Measurements from ENCODE around the gene CFAP299. TPM values are rescaled to one million over a fixed set of nuclear protein-coding genes. Genes with fewer than 3 reads are reported as not detected.

Gene CFAP299
- total RNA-seq, 1 experiment from 2014 or later: not detected

GRCh38 chr4:80542747-80543146 lies 207.2 kb downstream of the CFAP299 start:
- Histone ChIP-seq H3K4me3 (ENCODE audit: low read length) (no peak overlapping the region), H3K9me3 (ENCODE audit: low read length) (no peaks in the 10 kb centered on the region), H4K20me1 (ENCODE audit: insufficient read depth, low read depth, low read length) (no peaks in the 10 kb centered on the region), H3K4me1 (ENCODE audit: low read length) (peaks cover 19% of the 10 kb centered on the region), H3K36me3 (ENCODE audit: insufficient read depth, low read length) (no peaks in the 10 kb centered on the region), H3K27me3 (ENCODE audit: low read length) (no peaks in the 10 kb centered on the region), H3K9me2 (replicated peaks; ENCODE audit: insufficient read depth, low read length) (no peaks in the 10 kb centered on the region), H3K4me2 (ENCODE audit: low read depth, low read length, poor library complexity, severe bottlenecking) (no peak overlapping the region), H3K79me2 (ENCODE audit: low read length) (no peaks in the 10 kb centered on the region), H2AFZ (ENCODE audit: low read length) (no peak overlapping the region), H3K27ac (ENCODE audit: low read length) (no peak overlapping the region), H3K9ac (ENCODE audit: low read length) (no peak overlapping the region)
- DNase-seq: no peak

GRCh38 chr4:80560337-80560736 lies 224.8 kb downstream of the CFAP299 start:
- Histone ChIP-seq H3K9ac (ENCODE audit: low read length) (no peak overlapping the region), H3K27ac (ENCODE audit: low read length) (no peak overlapping the region), H4K20me1 (ENCODE audit: insufficient read depth, low read depth, low read length) (no peaks in the 10 kb centered on the region), H3K9me2 (replicated peaks; ENCODE audit: insufficient read depth, low read length) (no peaks in the 10 kb centered on the region), H2AFZ (ENCODE audit: low read length) (no peak overlapping the region), H3K4me2 (ENCODE audit: low read depth, low read length, poor library complexity, severe bottlenecking) (no peak overlapping the region), H3K36me3 (ENCODE audit: insufficient read depth, low read length) (no peaks in the 10 kb centered on the region), H3K79me2 (ENCODE audit: low read length) (no peaks in the 10 kb centered on the region), H3K27me3 (ENCODE audit: low read length) (no peaks in the 10 kb centered on the region), H3K4me1 (ENCODE audit: low read length) (no peaks in the 10 kb centered on the region), H3K9me3 (ENCODE audit: low read length) (no peaks in the 10 kb centered on the region), H3K4me3 (ENCODE audit: low read length) (no peak overlapping the region)
- no peak for DNase-seq

GRCh38 chr4:80566203-80566872 lies 230.8 kb downstream of the CFAP299 start:
- no peaks in the 10 kb centered on the region for H3K9me2 ChIP-seq (replicated peaks; ENCODE audit: insufficient read depth, low read length)
- H3K27me3 ChIP-seq (ENCODE audit: low read length): no peaks in the 10 kb centered on the region
- H3K79me2 ChIP-seq (ENCODE audit: low read length): no peaks in the 10 kb centered on the region
- H3K4me2 ChIP-seq (ENCODE audit: low read depth, low read length, poor library complexity, severe bottlenecking): no peak overlapping the region
- H3K27ac ChIP-seq (ENCODE audit: low read length): no peak overlapping the region
- no peaks in the 10 kb centered on the region for H3K9me3 ChIP-seq (ENCODE audit: low read length)
- no peak overlapping the region for H3K9ac ChIP-seq (ENCODE audit: low read length)
- H3K4me1 ChIP-seq (ENCODE audit: low read length): no peaks in the 10 kb centered on the region
- no peaks in the 10 kb centered on the region for H3K36me3 ChIP-seq (ENCODE audit: insufficient read depth, low read length)
- no peaks in the 10 kb centered on the region for H4K20me1 ChIP-seq (ENCODE audit: insufficient read depth, low read depth, low read length)
- DNase-seq: no peak
- no peak overlapping the region for H2AFZ ChIP-seq (ENCODE audit: low read length)
- H3K4me3 ChIP-seq (ENCODE audit: low read length): no peak overlapping the region

GRCh38 chr4:80568891-80569290 lies 233.4 kb downstream of the CFAP299 start:
- Histone ChIP-seq H3K9me2 (replicated peaks; ENCODE audit: insufficient read depth, low read length) (no peaks in the 10 kb centered on the region), H3K4me2 (ENCODE audit: low read depth, low read length, poor library complexity, severe bottlenecking) (no peak overlapping the region), H3K4me1 (ENCODE audit: low read length) (no peaks in the 10 kb centered on the region), H3K27me3 (ENCODE audit: low read length) (no peaks in the 10 kb centered on the region), H2AFZ (ENCODE audit: low read length) (no peak overlapping the region), H3K9me3 (ENCODE audit: low read length) (no peaks in the 10 kb centered on the region), H3K4me3 (ENCODE audit: low read length) (no peak overlapping the region), H3K36me3 (ENCODE audit: insufficient read depth, low read length) (no peaks in the 10 kb centered on the region), H3K9ac (ENCODE audit: low read length) (no peak overlapping the region), H3K79me2 (ENCODE audit: low read length) (no peaks in the 10 kb centered on the region), H4K20me1 (ENCODE audit: insufficient read depth, low read depth, low read length) (no peaks in the 10 kb centered on the region), H3K27ac (ENCODE audit: low read length) (no peak overlapping the region)
- DNase-seq: no peak

GRCh38 chr4:80576796-80577195 lies 241.3 kb downstream of the CFAP299 start:
- Histone ChIP-seq H3K27me3 (ENCODE audit: low read length) (no peaks in the 10 kb centered on the region), H3K27ac (ENCODE audit: low read length) (no peak overlapping the region), H3K36me3 (ENCODE audit: insufficient read depth, low read length) (no peaks in the 10 kb centered on the region), H2AFZ (ENCODE audit: low read length) (no peak overlapping the region), H3K79me2 (ENCODE audit: low read length) (no peaks in the 10 kb centered on the region), H3K4me3 (ENCODE audit: low read length) (no peak overlapping the region), H3K9me2 (replicated peaks; ENCODE audit: insufficient read depth, low read length) (no peaks in the 10 kb centered on the region), H4K20me1 (ENCODE audit: insufficient read depth, low read depth, low read length) (no peaks in the 10 kb centered on the region), H3K4me2 (ENCODE audit: low read depth, low read length, poor library complexity, severe bottlenecking) (no peak overlapping the region), H3K9me3 (ENCODE audit: low read length) (no peaks in the 10 kb centered on the region), H3K4me1 (ENCODE audit: low read length) (peaks cover 6% of the 10 kb centered on the region), H3K9ac (ENCODE audit: low read length) (no peak overlapping the region)
- DNase-seq: peak; percentile 42

GRCh38 chr4:80578001-80578400 lies 242.5 kb downstream of the CFAP299 start:
- no peak overlapping the region for H3K4me3 ChIP-seq (ENCODE audit: low read length)
- peaks cover 6% of the 10 kb centered on the region for H3K4me1 ChIP-seq (ENCODE audit: low read length)
- no peak overlapping the region for H3K9ac ChIP-seq (ENCODE audit: low read length)
- H4K20me1 ChIP-seq (ENCODE audit: insufficient read depth, low read depth, low read length): no peaks in the 10 kb centered on the region
- H3K9me2 ChIP-seq (replicated peaks; ENCODE audit: insufficient read depth, low read length): no peaks in the 10 kb centered on the region
- H3K4me2 ChIP-seq (ENCODE audit: low read depth, low read length, poor library complexity, severe bottlenecking): no peak overlapping the region
- no peaks in the 10 kb centered on the region for H3K36me3 ChIP-seq (ENCODE audit: insufficient read depth, low read length)
- no peaks in the 10 kb centered on the region for H3K27me3 ChIP-seq (ENCODE audit: low read length)
- no peak for DNase-seq
- no peak overlapping the region for H2AFZ ChIP-seq (ENCODE audit: low read length)
- H3K79me2 ChIP-seq (ENCODE audit: low read length): no peaks in the 10 kb centered on the region
- no peak overlapping the region for H3K27ac ChIP-seq (ENCODE audit: low read length)
- H3K9me3 ChIP-seq (ENCODE audit: low read length): no peaks in the 10 kb centered on the region

GRCh38 chr4:80585542-80585941 lies 250.0 kb downstream of the CFAP299 start:
- Histone ChIP-seq H3K4me1 (ENCODE audit: low read length) (peaks cover 21% of the 10 kb centered on the region), H2AFZ (ENCODE audit: low read length) (no peak overlapping the region), H3K27ac (ENCODE audit: low read length) (no peak overlapping the region), H3K9me2 (replicated peaks; ENCODE audit: insufficient read depth, low read length) (no peaks in the 10 kb centered on the region), H3K4me2 (ENCODE audit: low read depth, low read length, poor library complexity, severe bottlenecking) (no peak overlapping the region), H3K9ac (ENCODE audit: low read length) (no peak overlapping the region), H3K9me3 (ENCODE audit: low read length) (no peaks in the 10 kb centered on the region), H3K4me3 (ENCODE audit: low read length) (no peak overlapping the region), H4K20me1 (ENCODE audit: insufficient read depth, low read depth, low read length) (no peaks in the 10 kb centered on the region), H3K36me3 (ENCODE audit: insufficient read depth, low read length) (no peaks in the 10 kb centered on the region), H3K27me3 (ENCODE audit: low read length) (no peaks in the 10 kb centered on the region), H3K79me2 (ENCODE audit: low read length) (no peaks in the 10 kb centered on the region)
- no peak for DNase-seq

- Histone ChIP-seq H3K9me2 (replicated peaks; ENCODE audit: insufficient read depth, low read length) (no peaks in the 10 kb centered on the region), H3K36me3 (ENCODE audit: insufficient read depth, low read length) (no peaks in the 10 kb centered on the region), H2AFZ (ENCODE audit: low read length) (no peak overlapping the region), H3K9me3 (ENCODE audit: low read length) (no peaks in the 10 kb centered on the region), H3K79me2 (ENCODE audit: low read length) (no peaks in the 10 kb centered on the region), H3K4me2 (ENCODE audit: low read depth, low read length, poor library complexity, severe bottlenecking) (no peak overlapping the region), H4K20me1 (ENCODE audit: insufficient read depth, low read depth, low read length) (no peaks in the 10 kb centered on the region), H3K27ac (ENCODE audit: low read length) (no peak overlapping the region), H3K27me3 (ENCODE audit: low read length) (no peaks in the 10 kb centered on the region), H3K9ac (ENCODE audit: low read length) (no peak overlapping the region), H3K4me1 (ENCODE audit: low read length) (peaks cover 25% of the 10 kb centered on the region), H3K4me3 (ENCODE audit: low read length) (no peak overlapping the region)
- no peak for DNase-seq
These were observed 251.2 kb downstream of the CFAP299 start for GRCh38 chr4:80586716-80587115.

Measured in Karpas-422 (cell line).